Activated CD8-positive, alpha-beta T cell treated with anti-CD3 and anti-CD28 coated beads, Interleukin-2, amount 10 ng/mL, durations not matched to agents 7 days and 5 days (primary cell): ENCODE results near the gene ALKBH8. TPM values are rescaled to one million over a fixed set of nuclear protein-coding genes. Genes with fewer than 3 reads are reported as not detected.

Experiments used
- ATAC-seq: fragments of 150-1000 bp; cut with Tn5 transposase; one replicate; pipeline ENCODE4 v1.10.0; 2021; ENCODE audit warnings: moderate library complexity
- CTCF ChIA-PET: fragments of 350-600 bp; sonication (Branson Sonifier 250); formaldehyde crosslinking; loops from one replicate; lab custom pipeline; 2021; ENCODE audit warnings: antibody characterized with exemption; lab: Charles Lee
- POLR2A ChIA-PET: fragments of 350-600 bp; sonication (Branson Sonifier 250); formaldehyde crosslinking; loops from one replicate; lab custom pipeline; 2021; ENCODE audit warnings: antibody characterized with exemption; lab: Charles Lee
- DNase-seq: peaks from one replicate; pipeline ENCODE4 v3.0.0-alpha.2; 2020
- H3K27ac Mint-ChIP-seq: one replicate; pipeline ENCODE4 v1.8.0; 2021; ENCODE audit warnings: mild to moderate bottlenecking, mixed read lengths
- H3K27me3 Mint-ChIP-seq: one replicate; pipeline ENCODE4 v1.8.0; 2021; ENCODE audit warnings: low read depth, mixed read lengths
- H3K36me3 Mint-ChIP-seq: one replicate; pipeline ENCODE4 v1.8.0; 2021; ENCODE audit warnings: low read depth, mixed read lengths
- H3K4me1 Mint-ChIP-seq: one replicate; pipeline ENCODE4 v1.8.0; 2021; ENCODE audit warnings: low read depth, mixed read lengths
- H3K4me3 Mint-ChIP-seq: one replicate; pipeline ENCODE4 v1.8.0; 2021; ENCODE audit warnings: mild to moderate bottlenecking, mixed read lengths
- H3K9me3 Mint-ChIP-seq: one replicate; pipeline ENCODE4 v1.8.0; 2022; ENCODE audit warnings: mixed read lengths; ENCODE audit not compliant: insufficient read depth
- total RNA-seq, 2 experiments: library from RNA; stranded (reverse); gene quantifications; one replicate each; pipeline ENCODE4 v1.2.3, GENCODE V29; 2021

ALKBH8 gene
- total RNA-seq, 2 experiments from 2014 or later: 11.1 to 11.3 TPM

GRCh38 chr11:107457558-107458271, 107.8 kb downstream of the ALKBH8 start, which contains the start of gene CWF19L2:
Gene CWF19L2 (minus strand): TSS chr11:107457825. CDS start chr11:107457816, 9 bp downstream.
- CTCF ChIA-PET: interaction anchor here (0.7 to 1.4 kb wide), 3 partner anchors 75 to 231 kb away, joined by 3 to 4 read pairs (median 4); no protein-coding TSS in a partner anchor
- H3K4me3 Mint-ChIP-seq: peak within 1 kb of the TSS; percentile 85
- DNase-seq (peak; percentile 93), ATAC-seq (peak; percentile 98)
- H3K36me3 Mint-ChIP-seq: peaks cover 9% of the 10 kb centered on the region
- no peaks in the 10 kb centered on the region for H3K9me3 Mint-ChIP-seq
- H3K27me3 Mint-ChIP-seq: peaks cover 2% of the 10 kb centered on the region
- H3K4me1 Mint-ChIP-seq: peaks cover 22% of the 10 kb centered on the region
- POLR2A ChIA-PET: interaction anchor here (0.6 to 1.3 kb wide), 9 partner anchors 9 to 909 kb away, joined by 3 to 10 read pairs (median 4); no protein-coding TSS in a partner anchor
- H3K27ac Mint-ChIP-seq: peak within 1 kb of the TSS; percentile 90

DNA sequence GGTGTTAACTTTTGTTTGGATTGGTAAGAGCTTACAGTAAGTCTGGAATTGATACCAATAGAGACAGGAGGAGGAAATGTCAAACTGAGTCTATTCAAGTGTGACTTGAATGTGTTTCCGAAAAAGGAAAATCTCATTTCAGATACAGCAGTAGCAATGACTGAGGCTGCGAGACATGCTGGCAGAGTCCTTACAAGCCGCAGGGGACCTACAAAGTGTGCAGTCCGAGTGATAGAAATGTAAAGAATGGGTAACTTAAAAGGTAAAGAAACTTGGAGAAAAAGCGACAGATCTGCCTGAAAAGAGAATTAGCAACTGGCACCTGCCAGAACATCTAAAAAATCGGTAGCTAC, 108.4 kb downstream of the ALKBH8 start:
- ChIA-PET POLR2A (interaction anchor here (0.6 to 1.3 kb wide), 8 partner anchors 9 to 910 kb away, joined by 3 to 10 read pairs (median 4); no protein-coding TSS in a partner anchor), CTCF (interaction anchor here (0.7 to 1.4 kb wide), 3 partner anchors 76 to 232 kb away, joined by 3 to 4 read pairs (median 4); no protein-coding TSS in a partner anchor)
- DNase-seq (peak; percentile 29), ATAC-seq (peak; percentile 59)
- Mint-ChIP-seq H3K36me3 (peaks cover 11% of the 10 kb centered on the region), H3K9me3 (no peaks in the 10 kb centered on the region), H3K4me3 (peak overlapping the region; percentile 85), H3K27me3 (peaks cover 2% of the 10 kb centered on the region), H3K4me1 (peaks cover 22% of the 10 kb centered on the region), H3K27ac (peak overlapping the region; percentile 90)

DNA sequence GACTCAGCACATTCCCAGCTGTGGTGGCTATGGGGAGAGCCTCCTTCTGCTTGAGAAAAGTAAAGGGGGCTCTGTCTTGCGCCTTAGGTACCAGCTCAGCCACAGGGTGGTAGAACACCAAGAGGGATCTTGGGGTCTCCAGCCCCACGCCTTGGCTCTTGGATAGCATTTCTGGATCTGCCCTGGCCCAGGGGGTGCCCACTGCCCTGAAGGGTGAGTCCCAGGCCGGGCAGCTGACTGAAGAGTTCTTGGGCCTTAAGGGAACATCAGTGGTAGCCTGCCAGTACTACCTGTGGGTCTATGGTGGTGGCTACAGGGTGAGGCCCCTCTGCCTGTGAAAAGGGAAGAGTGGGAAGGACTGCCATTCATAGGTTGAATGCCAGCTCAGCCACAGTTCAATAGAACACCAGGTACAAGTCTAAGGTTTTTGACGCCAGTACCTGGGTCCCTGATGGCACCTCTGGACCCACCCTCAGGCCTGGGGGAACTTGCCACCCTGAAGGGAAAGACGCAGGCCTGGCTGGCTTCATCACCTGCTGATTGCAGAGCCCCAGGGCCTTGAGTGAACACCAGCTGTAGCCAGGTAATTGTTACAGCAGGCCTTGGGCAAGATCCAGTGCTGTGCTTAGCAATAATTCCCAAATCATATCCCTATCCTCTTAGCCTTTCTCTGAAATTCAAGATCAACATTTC, 111.8 kb downstream of the ALKBH8 start:
- POLR2A ChIA-PET: no interaction called here
- H3K36me3 Mint-ChIP-seq: peaks cover 20% of the 10 kb centered on the region
- H3K27me3 Mint-ChIP-seq: no peaks in the 10 kb centered on the region
- DNase-seq: no peak
- H3K4me3 Mint-ChIP-seq: no peak overlapping the region
- no peak for ATAC-seq
- H3K27ac Mint-ChIP-seq: no peak overlapping the region
- H3K9me3 Mint-ChIP-seq: no peaks in the 10 kb centered on the region
- H3K4me1 Mint-ChIP-seq: peaks cover 20% of the 10 kb centered on the region
- CTCF ChIA-PET: interaction anchor here (1.1 kb wide), 1 partner anchor 109 kb away, joined by 3 read pairs; no protein-coding TSS in a partner anchor

Other genes with a start within 250 kb of the ALKBH8 start
- gene CWF19L2, start 107.9 kb downstream of the ALKBH8 start, total RNA-seq: 10 to 100 TPM; 15.5 TPM
- gene ELMOD1, start 25.4 kb upstream of the ALKBH8 start, total RNA-seq: not detected
- not detected for gene SLN, start 146.3 kb upstream of the ALKBH8 start, total RNA-seq